Neural cell (in vitro differentiated cells): Measurements from ENCODE around the gene EIF2D. TPM values are rescaled to one million over a fixed set of nuclear protein-coding genes. Genes with fewer than 3 reads are reported as not detected.
A peak's percentile ranks its signal among the peaks of the same experiment; 100 is the strongest.

ENCODE experiments used
- H2AFZ ChIP-seq: fragments of 200-600, 300-800 bp; sonication (generic), shearing (Covaris generic); 2 replicates; pipeline ENCODE4 v1.6.0; 2014; ENCODE audit warnings: low read depth, mild to moderate bottlenecking, antibody characterized with exemption, low read length, moderate library complexity
- H3F3A ChIP-seq: fragments of 200-600 bp; shearing (Covaris generic); 2 replicates; pipeline ENCODE4 v1.6.1; 2016; ENCODE audit warnings: mild to moderate bottlenecking, moderate library complexity, mixed read lengths, antibody characterized with exemption, low read length; ENCODE audit not compliant: insufficient read depth, poor library complexity, severe bottlenecking
- H3K27ac ChIP-seq: fragments of 200-600, 300-800 bp; sonication (generic), shearing (Covaris generic); 2 replicates; pipeline ENCODE4 v1.5.1; 2014; ENCODE audit warnings: mild to moderate bottlenecking, low read length, moderate library complexity
- H3K27me3 ChIP-seq: fragments of 300-800, 200-600 bp; sonication (generic), shearing (Covaris generic); 2 replicates; pipeline ENCODE4 v1.6.0; 2014; ENCODE audit warnings: mild to moderate bottlenecking, low read depth, low read length, moderate library complexity; ENCODE audit not compliant: insufficient read depth
- H3K36me3 ChIP-seq: fragments of 300-800, 200-600 bp; sonication (generic), shearing (Covaris generic); 2 replicates; pipeline ENCODE4 v1.5.1; 2014; ENCODE audit warnings: mild to moderate bottlenecking, antibody characterized with exemption, low read length, moderate library complexity; ENCODE audit not compliant: insufficient read depth
- H3K4me2 ChIP-seq: fragments of 300-800, 200-600 bp; sonication (generic), shearing (Covaris generic); 2 replicates; pipeline ENCODE4 v1.6.0; 2014; ENCODE audit warnings: mild to moderate bottlenecking, low read length
- H3K4me3 ChIP-seq: fragments of 300-800, 200-600 bp; sonication (generic), shearing (Covaris generic); 2 replicates; pipeline ENCODE4 v1.5.1; 2014; ENCODE audit warnings: mild to moderate bottlenecking, low read length, moderate library complexity
- H3K79me2 ChIP-seq: fragments of 200-600 bp; shearing (Covaris generic); replicated peaks from 2 replicates; pipeline ENCODE4 v1.6.0; 2014; ENCODE audit warnings: mild to moderate bottlenecking, low read length, moderate library complexity; ENCODE audit not compliant: insufficient read depth
- H3K9ac ChIP-seq: fragments of 300-800, 200-600 bp; sonication (generic), shearing (Covaris generic); 2 replicates; pipeline ENCODE4 v1.6.1; 2016; ENCODE audit warnings: mild to moderate bottlenecking, low read length, mixed read lengths
- H3K9me2 ChIP-seq: fragments of 200-600 bp; shearing (Covaris generic); 2 replicates; pipeline ENCODE4 v1.6.1; 2016; ENCODE audit warnings: mild to moderate bottlenecking, low read length, mixed read lengths; ENCODE audit not compliant: insufficient read depth
- H3K9me3 ChIP-seq: fragments of 200-600, 300-800 bp; sonication (generic), shearing (Covaris generic); 2 replicates; pipeline ENCODE4 v1.6.1; 2016; ENCODE audit warnings: mild to moderate bottlenecking, mixed run types, low read length, moderate library complexity, mixed read lengths
- H4K20me1 ChIP-seq: fragments of 200-600 bp; shearing (Covaris generic); 2 replicates; pipeline ENCODE4 v1.6.1; 2016; ENCODE audit warnings: mild to moderate bottlenecking, mixed run types; ENCODE audit not compliant: insufficient read depth
- EP300 ChIP-seq: fragments of 450-650 bp; conservative IDR thresholded peaks from 2 replicates; pipeline ENCODE4 v1.6.1; 2014; ENCODE audit warnings: antibody characterized with exemption, mild to moderate bottlenecking, moderate library complexity; ENCODE audit not compliant: poor library complexity, severe bottlenecking
- EZH2 ChIP-seq: fragments of 200-600, 300-800 bp; shearing (Covaris generic), sonication (generic); IDR thresholded peaks from 2 replicates; pipeline ENCODE4 v1.6.1; 2014; ENCODE audit warnings: antibody characterized with exemption, low read length, borderline replicate concordance, mild to moderate bottlenecking; ENCODE audit not compliant: insufficient read depth, poor library complexity, severe bottlenecking
- MXI1 ChIP-seq: fragments of 450-650 bp; conservative IDR thresholded peaks from 2 replicates; pipeline ENCODE4 v1.6.1; 2014; ENCODE audit warnings: antibody characterized with exemption, mild to moderate bottlenecking; ENCODE audit not compliant: poor library complexity, severe bottlenecking
- POLR2AphosphoS5 ChIP-seq: IDR thresholded peaks from 2 replicates; pipeline ENCODE4 v1.6.1; 2012
- RAD21 ChIP-seq: fragments of 450-650 bp; conservative IDR thresholded peaks from 2 replicates; pipeline ENCODE4 v1.6.1; 2014; ENCODE audit warnings: antibody characterized with exemption, mild to moderate bottlenecking, moderate library complexity
- SMC3 ChIP-seq: fragments of 450-650 bp; conservative IDR thresholded peaks from 2 replicates; pipeline ENCODE4 v1.6.1; 2014; ENCODE audit warnings: antibody characterized with exemption, mild to moderate bottlenecking, moderate library complexity; ENCODE audit not compliant: poor library complexity
- TAF1 ChIP-seq: IDR thresholded peaks from 2 replicates; pipeline ENCODE4 v1.6.1; 2012; ENCODE audit warnings: low read depth
- polyA plus RNA-seq: library from polyadenylated mRNA; depleted of rRNA; stranded (reverse); fragments of >200 nt; gene quantifications from 2 replicates; pipeline ENCODE4 v1.2.3, GENCODE V29; 2014
- TF ChIP-seq, protein P1 (sequence below): IDR thresholded peaks from 2 replicates; pipeline ENCODE4 v1.6.1; 2012; ENCODE audit warnings: borderline replicate concordance
- TF ChIP-seq, protein P2 (sequence below): fragments of 450-650 bp; IDR thresholded peaks from 2 replicates; pipeline ENCODE4 v1.5.1; 2014; ENCODE audit warnings: antibody characterized with exemption, mild to moderate bottlenecking, moderate library complexity; ENCODE audit not compliant: poor library complexity, severe bottlenecking

EIF2D gene
- polyA plus RNA-seq, 1 donor from 2014 or later, result 37.1 TPM

DNA sequence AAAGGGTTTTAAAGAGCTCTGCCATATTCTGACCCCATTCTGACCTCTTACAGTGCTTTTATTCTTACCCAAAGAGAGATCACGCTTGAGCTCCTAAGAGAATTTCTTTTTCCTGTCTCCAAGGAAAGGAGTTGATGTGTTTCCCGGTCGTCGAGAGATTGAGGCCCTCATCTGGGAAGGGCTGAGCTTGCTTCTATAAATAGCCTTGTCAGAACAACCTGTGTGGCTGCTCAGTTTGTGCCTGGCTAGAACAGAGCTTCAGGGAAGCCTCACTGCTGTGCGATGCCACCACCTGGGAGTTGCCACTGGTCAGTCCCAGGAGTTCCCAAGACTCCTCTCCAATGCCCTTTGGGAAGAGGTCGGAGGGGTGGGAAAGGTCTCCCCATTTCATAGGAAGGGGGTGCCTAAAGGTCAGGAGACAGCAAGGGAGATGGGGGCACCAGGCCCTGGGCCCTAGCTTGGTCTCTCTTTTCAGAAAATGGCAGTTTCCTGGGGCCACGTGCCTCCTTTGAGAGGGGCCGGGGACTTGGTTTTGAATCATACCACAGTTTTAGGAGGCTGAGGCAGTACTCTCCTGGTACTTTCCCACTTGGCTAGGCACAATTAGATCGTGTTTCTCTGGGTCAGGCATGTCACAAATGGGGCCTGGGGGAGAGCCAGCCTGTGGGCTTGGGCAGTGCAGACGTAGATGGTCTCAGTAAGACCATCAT is 52.1 kb downstream of the EIF2D start:
- H3K27ac ChIP-seq, result peak overlapping the region; percentile 79
- TF ChIP-seq EZH2 (no peak), TAF1 (no peak), POLR2AphosphoS5 (peak; percentile 42), SMC3 (peak; percentile 12), RAD21 (no peak), EP300 (peak; percentile 45), MXI1 (no peak)
- TF ChIP-seq, protein P1, sequence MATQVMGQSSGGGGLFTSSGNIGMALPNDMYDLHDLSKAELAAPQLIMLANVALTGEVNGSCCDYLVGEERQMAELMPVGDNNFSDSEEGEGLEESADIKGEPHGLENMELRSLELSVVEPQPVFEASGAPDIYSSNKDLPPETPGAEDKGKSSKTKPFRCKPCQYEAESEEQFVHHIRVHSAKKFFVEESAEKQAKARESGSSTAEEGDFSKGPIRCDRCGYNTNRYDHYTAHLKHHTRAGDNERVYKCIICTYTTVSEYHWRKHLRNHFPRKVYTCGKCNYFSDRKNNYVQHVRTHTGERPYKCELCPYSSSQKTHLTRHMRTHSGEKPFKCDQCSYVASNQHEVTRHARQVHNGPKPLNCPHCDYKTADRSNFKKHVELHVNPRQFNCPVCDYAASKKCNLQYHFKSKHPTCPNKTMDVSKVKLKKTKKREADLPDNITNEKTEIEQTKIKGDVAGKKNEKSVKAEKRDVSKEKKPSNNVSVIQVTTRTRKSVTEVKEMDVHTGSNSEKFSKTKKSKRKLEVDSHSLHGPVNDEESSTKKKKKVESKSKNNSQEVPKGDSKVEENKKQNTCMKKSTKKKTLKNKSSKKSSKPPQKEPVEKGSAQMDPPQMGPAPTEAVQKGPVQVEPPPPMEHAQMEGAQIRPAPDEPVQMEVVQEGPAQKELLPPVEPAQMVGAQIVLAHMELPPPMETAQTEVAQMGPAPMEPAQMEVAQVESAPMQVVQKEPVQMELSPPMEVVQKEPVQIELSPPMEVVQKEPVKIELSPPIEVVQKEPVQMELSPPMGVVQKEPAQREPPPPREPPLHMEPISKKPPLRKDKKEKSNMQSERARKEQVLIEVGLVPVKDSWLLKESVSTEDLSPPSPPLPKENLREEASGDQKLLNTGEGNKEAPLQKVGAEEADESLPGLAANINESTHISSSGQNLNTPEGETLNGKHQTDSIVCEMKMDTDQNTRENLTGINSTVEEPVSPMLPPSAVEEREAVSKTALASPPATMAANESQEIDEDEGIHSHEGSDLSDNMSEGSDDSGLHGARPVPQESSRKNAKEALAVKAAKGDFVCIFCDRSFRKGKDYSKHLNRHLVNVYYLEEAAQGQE, result peak; percentile 91
- TF ChIP-seq, protein P2, sequence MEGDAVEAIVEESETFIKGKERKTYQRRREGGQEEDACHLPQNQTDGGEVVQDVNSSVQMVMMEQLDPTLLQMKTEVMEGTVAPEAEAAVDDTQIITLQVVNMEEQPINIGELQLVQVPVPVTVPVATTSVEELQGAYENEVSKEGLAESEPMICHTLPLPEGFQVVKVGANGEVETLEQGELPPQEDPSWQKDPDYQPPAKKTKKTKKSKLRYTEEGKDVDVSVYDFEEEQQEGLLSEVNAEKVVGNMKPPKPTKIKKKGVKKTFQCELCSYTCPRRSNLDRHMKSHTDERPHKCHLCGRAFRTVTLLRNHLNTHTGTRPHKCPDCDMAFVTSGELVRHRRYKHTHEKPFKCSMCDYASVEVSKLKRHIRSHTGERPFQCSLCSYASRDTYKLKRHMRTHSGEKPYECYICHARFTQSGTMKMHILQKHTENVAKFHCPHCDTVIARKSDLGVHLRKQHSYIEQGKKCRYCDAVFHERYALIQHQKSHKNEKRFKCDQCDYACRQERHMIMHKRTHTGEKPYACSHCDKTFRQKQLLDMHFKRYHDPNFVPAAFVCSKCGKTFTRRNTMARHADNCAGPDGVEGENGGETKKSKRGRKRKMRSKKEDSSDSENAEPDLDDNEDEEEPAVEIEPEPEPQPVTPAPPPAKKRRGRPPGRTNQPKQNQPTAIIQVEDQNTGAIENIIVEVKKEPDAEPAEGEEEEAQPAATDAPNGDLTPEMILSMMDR, result no peak

DNA sequence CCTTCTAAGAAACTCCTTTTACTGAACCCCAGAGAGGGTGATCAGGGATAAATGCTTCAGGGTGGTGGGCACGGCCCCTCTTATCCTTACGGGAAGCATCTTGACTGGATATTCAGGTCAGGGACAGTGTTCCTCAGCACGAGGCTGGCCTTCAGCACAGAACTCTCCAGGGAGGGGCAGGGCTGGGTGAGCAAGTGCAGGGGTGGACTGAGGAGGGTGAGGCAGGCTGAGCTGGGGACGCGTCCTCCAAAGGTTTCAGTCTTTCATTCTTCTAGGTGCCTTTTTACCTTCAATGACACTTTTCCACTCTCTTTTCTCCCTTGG is 52.6 kb downstream of the EIF2D start:
- no peaks in the 10 kb centered on the region for H3K9me3 ChIP-seq

More for the DNA sequence above, 52.1 kb downstream of the EIF2D start:
- no peaks in the 10 kb centered on the region for H3K36me3 ChIP-seq
- H3K9me3 ChIP-seq, result no peaks in the 10 kb centered on the region
- H3K9me2 ChIP-seq, result no peaks in the 10 kb centered on the region
- peak overlapping the region; percentile 50 for H3K9ac ChIP-seq
- no peaks in the 10 kb centered on the region for H3K79me2 ChIP-seq
- H2AFZ ChIP-seq, result no peak overlapping the region
- peak overlapping the region; percentile 45 for H3K4me2 ChIP-seq
- H3K4me3 ChIP-seq, result peak overlapping the region; percentile 76
- no peaks in the 10 kb centered on the region for H3F3A ChIP-seq
- H4K20me1 ChIP-seq, result no peaks in the 10 kb centered on the region
- H3K27me3 ChIP-seq, result no peaks in the 10 kb centered on the region

More for the DNA sequence above, 52.6 kb downstream of the EIF2D start:
- H3K79me2 ChIP-seq, result no peaks in the 10 kb centered on the region
- H3K9me2 ChIP-seq, result no peaks in the 10 kb centered on the region
- peak overlapping the region; percentile 79 for H3K27ac ChIP-seq
- H3K27me3 ChIP-seq, result no peaks in the 10 kb centered on the region
- H3K4me2 ChIP-seq, result peak overlapping the region; percentile 45
- H4K20me1 ChIP-seq, result no peaks in the 10 kb centered on the region
- no peaks in the 10 kb centered on the region for H3F3A ChIP-seq
- peak overlapping the region; percentile 76 for H3K4me3 ChIP-seq
- peak overlapping the region; percentile 50 for H3K9ac ChIP-seq
- TF ChIP-seq SMC3 (no peak), EZH2 (no peak), TAF1 (no peak), POLR2AphosphoS5 (no peak), RAD21 (no peak), EP300 (no peak), MXI1 (no peak)
- TF ChIP-seq, protein P1, result no peak
- TF ChIP-seq, protein P2, result no peak
- no peaks in the 10 kb centered on the region for H3K36me3 ChIP-seq
- H2AFZ ChIP-seq, result no peak overlapping the region
